GM18858 (cell line): ENCODE measurements around the gene GNG12.

ENCODE experiments used
- ATAC-seq: cut with Tn5 transposase; IDR thresholded peaks from one replicate; pipeline ENCODE4 v1.9.1; 2021; ENCODE audit not compliant: unreplicated experiment

GNG12 gene

DNA sequence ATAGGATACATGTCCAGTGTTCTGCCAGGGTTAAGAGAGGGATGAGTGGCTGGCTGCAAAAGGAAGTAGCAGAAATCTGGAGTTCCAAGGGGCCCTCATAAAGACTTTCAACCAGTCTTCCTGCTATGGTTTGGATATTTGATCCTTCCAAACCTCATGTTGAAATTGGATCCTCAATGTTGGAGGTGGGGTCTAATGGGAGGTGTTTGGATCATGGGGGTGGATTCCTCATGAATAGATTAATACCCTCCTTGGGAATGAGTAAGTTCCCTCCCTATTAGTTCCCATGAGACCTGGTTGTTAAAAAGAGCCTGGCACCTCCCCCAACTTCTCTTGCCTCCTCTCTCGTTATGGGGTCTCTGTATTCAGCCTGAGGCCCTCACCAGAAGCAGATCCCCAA, 10.1 kb upstream of the GNG12 start:
- no peak for ATAC-seq

DNA sequence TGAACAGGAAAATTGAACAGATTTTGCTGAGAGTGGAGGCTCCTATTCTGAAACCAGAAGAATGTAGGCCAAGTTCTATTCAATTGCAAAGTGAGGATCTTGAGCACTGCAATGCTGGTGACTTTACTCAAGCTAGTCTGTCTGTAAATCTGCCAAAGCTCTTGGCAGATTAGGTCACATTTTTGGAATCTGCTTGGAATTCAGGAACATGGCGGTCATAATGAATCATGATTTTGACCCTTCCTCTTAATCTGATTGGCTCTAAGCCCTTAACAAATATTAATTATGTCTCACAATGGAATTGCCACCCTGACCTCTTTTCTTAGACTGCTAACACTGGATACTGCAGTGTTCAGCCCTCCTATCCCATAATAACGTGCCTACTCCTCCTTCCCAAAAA, 7.2 kb upstream of the GNG12 start:
- no peak for ATAC-seq

DNA sequence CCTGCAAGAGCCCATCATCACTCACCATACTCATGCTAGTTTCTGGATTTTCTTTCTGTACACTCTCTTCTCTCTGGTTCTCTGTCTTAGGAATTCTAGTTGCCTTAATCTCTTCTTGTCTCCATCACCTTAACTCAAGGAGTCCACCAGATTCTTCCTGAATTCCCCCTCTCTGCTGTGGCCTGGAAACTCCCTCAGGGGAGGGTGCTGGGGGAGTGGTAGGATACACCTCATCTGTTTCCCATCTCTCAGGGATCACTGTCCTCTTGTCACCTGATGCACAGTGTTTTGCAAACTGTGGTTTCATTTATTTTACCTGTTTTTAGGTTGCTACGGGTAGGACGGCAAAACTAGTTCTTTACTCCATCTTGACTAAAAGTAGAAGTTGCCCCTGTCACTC, 6.6 kb upstream of the GNG12 start:
- ATAC-seq: no peak

DNA sequence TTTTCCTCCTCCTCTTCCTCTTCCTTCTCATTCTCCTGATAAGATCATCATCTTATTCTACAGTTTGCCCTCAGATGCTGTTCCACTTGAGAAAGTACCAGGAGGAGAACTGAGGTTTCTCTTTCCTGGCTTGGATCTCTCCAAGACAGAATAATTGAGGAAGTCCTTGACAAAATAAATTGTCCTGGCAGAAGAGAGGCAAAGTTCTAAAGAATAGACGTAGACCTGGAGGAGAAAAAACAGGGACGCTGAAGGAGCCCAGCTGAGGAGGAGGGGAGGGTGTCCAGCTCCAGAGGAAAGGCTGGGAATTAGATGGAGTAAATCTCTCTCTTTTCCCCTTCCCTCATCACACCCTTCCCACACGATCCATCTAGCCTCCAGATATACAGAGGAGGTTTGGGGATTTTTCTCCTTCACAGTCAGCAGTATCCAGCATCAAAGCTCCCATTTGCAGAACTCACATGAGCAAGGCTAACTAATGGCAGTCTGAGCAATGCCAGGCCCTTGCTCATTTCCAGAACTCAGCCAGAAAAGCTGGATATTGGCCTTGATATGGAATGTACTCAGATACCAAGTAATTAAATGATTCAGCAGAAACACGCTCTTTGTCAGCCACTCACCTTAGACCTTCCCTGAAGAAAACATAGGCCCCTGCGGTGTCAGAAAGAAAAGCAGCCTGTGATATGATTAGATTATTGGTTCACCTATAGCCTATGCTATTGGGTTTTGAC, 5.1 kb upstream of the GNG12 start:
- ATAC-seq: no peak

DNA sequence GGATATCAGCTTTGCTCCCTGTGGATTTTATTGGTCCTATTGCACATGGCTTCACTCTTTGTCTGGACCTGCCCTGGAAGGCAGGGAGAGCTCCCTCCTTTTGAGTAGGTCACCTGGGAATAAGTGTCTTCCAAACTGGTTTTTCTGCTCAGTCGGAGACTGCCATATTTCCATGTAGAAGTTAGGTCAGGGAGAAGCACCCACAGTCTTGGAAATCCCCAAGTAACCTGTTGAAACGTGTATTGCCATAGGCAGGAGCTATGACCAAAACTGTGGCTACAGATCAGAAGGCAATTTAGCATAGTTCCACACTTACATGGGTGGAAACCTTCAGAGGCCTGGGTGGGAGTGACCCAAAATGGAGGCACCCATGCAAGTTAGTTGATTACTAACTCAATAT, 3.5 kb upstream of the GNG12 start:
- no peak for ATAC-seq

DNA sequence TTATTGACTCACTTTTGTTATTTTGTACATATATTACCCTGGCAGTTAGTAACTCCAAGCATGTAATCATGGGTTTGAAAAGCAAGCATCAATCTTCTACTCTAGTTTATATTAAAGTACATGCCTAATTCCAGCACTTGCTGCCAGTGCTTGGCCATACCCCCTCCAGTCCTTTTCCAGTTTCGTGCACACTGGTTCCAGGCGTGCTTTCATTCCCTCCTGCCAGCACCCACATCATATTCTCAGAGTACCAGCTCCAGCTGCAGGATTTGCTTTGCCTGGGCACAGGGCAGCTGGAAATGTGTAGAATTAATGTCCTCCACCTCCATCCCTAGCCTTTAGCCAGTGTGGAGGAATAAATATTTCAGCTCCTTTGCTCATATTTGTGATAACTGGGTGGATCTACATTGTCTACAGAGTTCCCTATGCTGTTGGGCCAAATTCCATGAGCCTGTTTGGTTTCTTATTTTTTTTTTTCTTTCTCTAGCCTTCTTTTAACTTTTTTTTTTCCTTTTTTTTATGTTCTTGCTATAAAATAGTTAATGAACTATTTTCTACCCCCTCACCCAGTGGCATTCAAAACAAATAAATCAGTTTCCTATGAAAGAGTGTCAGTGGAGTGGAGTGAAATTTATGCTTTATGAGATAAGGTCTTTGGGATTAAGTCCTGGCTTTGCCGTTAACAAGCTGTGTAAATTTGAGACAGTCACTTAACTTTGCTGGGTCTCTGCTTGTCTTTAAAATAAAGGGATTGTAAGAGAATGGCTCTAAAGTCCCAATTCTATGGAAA, 2.6 kb upstream of the GNG12 start:
- no peak for ATAC-seq

DNA sequence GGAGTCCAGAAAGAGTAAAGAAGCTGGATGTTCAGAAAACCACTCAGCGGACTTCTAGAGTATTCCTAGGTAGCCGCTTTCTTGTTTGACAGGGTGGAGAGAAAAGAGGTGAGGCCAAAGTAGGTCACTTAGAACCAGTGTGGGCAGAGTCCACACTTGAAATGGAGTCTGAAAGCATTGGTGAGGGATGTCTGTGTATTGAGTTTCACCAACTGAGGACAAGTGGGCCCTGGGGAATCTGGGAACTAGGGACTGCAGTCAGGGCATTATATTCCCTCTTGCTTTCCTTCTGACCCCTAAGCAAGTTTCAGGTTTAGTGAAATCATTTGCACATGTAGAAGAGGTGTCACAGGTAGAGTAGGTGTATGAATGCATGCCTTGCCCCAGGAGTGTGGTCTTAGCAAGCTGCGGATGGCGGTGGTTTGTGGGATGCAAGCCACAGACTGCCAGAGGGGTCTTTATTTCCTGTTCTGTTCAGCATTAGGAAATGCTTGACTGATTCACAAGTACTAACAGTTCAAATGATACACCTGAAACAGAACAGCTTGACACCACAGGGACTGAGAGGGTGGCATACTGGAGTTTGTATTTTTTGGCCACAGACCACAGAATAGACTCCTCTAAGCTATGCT, 1.1 kb upstream of the GNG12 start:
- ATAC-seq: no peak

DNA sequence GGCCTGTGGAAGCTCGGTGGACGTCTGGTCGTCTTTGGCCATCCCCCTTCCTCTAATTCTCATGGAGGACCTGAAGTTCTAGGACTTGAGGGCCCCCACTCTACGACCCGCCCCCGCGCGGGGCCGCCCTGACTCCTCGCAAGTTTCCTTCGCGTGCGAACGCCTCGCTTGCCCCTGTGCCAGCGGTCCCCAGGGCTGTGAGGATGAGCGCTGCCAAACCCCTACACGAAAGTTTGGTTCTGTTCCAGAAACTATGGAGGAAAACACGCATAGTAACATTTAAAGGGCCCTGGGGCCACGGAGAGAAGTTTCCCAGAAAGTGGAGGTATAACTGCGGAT, 304 bp upstream of the GNG12 start:
- ATAC-seq: no peak

DNA sequence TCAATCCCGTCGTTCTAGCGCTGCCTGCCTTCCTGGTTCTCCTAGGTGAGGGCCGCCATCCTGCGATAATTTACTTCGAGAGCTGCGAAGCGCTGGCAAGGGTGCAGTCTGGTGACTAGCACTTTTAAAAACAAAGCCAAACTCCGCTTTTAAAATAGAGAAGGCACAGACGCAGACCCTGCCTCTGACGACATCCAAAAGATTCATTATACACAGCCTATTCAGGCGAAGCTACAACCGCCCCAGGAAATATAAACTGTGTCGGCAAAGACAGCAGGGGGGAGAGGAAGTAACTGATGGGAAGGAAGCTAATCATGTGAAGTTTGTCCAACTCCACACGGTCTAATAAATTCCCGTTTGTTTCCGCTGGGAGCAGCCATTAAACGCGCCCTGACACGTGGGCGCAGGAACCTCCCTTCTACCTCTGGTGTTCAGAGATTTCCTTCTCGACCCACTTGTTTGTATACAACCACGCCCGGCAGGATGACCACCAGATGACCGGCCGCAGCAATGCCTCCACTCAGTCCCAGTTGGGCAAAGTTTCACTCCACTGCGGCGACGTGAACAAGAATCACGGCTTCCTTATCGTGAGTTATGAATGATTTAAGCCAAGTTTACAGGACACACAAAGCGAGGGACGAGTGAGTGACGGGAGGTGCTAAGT, 1.3 kb downstream of the GNG12 start:
- no peak for ATAC-seq

DNA sequence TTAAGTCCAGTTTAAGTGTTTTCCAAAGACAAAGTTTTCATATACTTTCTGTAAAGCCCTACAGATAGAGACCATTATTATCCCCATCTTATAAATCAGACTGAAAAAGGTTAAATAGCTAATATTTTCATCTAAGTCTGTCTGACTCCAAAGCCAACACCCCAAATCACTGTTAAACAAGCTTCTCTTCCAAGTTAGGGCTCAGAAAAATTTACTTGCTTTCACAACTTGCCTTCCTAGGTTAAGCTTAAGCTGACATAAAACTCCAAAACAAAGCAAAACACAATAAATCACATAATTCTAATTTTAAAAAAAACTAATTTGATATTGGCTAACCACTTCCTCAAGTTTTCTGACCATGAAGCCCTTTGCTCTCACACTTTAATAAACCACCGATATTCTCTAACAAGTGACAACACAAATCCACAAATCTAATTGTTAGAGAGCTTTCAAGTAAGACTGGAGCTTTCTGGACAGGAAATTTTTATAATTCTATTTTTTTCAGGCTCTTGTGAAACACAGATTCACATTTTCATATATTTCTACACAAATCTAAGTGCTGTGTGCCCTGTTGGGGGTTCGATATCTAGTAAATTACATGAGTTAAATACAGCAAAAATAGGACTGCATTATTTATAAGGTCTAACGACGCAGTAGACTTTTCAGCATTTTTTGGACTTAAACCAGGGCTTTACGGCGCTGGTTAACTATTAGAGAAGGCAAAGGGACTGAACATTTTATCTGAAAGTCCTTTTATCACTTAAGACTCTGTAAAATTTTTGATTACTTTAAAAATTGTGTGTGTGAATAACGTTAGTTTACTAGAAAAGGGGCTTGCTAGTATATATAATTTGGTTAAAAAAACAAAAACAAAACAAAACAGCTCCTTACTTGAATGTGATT, 2.1 kb downstream of the GNG12 start:
- no peak for ATAC-seq

DNA sequence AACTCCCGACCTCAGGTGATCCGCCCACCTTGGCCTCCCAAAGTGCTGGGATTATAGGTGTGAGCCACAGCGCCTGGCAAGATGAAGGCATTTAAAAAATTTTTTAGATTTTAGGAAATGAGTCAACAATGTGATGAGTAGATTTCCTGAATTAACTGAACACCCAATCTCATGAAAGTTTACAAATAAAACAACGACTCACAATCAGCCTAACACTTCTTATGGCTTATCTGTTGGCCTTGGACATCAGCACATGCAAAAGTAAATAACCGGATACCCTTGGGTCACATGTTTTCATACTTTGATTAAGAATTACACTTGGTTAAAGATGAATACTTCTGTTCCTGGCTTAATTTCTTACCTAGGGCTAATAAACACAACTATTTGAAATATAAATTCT, 3.0 kb downstream of the GNG12 start:
- no peak for ATAC-seq

DNA sequence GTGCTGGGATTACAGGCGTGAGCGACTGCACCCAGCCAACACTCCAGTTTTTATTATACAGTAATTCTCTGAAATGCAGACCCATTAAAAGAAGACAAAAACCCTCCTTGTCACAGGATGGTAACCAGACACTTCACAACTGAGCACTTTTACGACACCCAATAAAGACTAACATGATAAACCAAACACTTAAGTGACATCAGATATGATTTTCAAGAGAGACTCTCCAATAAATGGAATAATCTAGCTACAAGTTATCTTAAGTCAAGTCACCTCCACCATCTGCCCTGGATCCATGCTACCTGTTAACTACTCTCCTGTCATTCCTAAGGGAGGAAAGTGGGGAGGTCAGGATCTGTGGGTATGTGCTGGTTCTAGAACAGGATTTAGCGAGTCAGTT, 5.6 kb downstream of the GNG12 start:
- ATAC-seq: no peak

DNA sequence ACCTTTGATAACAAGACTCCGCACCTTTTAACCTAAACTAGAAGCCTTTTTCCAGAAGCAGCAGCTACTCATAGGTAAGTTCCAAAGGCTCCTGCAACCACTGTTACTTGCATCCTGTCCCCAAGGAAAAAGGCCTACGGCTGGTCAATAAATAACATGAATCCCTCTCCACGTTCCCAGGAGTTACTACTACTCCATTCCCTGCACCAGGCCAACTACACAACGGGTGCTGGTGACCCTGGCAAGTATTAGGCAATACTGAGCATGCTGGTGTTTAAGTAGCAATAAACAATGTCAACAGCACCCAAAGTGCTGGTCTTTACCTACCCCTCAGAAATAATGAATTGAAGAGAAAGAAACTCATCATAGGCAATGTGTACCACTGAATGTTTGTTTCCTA, 7.7 kb downstream of the GNG12 start:
- ATAC-seq: no peak

DNA sequence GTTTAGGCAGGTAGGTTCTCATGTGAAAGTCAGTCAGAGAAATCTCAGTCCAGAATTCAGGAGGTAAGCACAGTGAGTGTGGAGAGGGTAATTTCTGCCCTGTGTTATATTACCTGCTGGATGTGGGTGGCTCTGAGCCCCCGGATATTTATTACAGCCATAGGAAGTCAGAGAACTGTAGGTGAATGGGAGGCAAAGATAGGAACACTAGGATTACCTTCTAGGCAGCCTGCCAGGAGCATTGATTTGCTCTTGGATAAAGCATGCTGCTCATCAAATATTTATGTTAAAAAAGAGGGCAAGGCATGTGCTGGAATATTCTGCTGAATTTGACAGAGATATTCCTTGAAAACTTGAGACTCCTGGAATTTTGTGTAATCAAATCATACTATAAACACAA, 8.5 kb downstream of the GNG12 start:
- ATAC-seq: no peak

DNA sequence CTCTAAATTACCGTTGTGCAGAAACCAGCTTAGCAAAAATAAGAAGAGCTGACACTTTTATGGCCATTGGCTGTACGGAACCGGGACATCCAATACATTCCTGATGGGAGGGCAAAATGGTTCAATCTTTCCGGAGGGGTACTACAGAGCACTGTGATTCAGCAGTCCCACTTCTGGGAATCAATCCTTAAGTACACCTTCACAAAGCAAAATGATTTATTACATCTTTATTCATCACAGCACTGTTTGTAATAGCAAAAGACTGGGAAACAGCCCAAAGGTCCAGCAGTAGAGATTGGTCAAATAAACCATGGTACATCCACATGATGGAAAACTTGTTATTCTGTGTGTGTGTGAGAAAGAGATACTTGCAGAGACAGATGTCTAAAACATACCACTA, 9.7 kb downstream of the GNG12 start:
- ATAC-seq: no peak

DNA sequence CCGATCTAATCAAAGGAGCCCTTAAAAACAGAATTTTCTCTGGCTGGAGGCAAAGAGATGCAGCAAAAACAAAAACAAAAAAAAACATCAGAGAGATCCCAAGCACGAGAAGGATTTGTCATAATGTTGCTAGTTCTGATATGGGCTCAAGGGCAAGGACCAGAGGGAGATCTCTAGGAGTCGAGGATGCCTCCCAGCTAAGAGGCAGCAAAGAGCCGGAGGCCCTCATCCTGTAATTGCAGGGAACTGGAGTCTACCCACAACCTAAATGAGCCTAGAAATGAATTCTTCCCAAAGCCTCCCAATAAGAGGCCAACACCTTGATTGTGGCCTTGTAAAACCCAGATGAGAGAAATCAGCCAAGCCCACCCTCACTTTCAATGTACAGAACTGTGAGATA, 12.0 kb downstream of the GNG12 start:
- ATAC-seq: no peak

DNA sequence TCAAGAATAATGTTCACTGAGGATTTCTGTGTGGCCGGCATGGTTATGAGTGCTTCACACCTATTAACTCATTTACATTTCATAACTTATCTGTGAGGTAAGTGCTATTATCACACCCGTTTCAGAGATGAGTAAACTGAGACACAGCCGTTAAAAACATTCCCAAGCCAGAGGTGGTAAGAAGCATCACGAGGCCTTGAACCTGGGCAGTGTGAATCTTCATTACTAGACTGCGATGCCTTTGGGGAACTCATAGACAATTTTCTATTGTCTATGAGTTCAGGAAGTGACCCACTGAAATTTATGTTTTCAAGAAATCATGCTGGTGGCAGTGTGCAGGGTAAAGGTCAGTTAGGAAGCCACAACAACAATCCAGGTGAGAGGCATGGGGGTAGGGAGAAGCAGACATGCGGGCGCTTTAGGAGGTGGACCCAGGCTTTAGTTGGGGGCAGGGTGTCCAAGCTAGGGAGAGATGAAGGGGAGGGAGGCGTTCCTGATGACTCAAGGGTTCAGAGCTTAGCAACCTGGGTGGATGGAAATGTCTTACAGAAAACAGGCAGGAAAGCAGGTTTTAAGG, 14.5 kb downstream of the GNG12 start:
- no peak for ATAC-seq

DNA sequence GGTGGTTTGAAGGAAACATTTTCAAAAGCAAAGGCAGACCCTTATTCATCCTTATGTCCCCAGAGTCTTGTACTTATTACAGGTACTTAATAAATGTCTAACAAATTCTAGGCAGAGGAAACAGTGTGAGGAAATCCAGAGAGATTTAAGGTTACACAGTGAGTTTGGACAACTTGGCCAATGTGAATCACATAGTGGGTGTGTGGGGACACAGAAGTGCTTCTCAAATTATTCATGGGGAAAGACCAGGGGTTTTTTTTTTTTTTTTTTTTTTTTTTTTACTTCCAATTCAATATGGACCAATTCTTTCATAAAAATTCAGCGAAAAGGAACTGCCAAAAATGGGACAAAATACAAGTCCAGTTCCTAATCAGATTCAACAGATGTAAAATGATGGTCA, 15.1 kb downstream of the GNG12 start:
- ATAC-seq: no peak

DNA sequence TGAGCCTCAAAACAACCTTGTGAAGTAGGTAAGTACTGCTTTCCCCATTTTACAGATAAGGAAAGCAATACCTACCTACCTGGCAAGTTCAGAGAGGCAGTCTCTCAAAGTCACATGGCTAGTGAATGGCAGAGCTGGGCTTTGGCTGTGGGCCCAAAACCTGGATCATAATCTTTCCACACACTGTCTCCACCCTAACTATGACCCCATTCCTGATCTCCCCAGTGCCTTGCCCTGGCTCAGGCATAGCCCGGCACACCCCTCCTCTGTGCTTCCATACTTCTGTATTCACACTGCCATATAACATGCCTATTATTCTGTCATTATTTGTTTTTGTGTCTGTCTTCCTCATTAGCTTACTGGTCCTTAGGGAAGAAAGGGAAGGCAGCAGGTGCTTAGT, 15.9 kb downstream of the GNG12 start:
- ATAC-seq: no peak

DNA sequence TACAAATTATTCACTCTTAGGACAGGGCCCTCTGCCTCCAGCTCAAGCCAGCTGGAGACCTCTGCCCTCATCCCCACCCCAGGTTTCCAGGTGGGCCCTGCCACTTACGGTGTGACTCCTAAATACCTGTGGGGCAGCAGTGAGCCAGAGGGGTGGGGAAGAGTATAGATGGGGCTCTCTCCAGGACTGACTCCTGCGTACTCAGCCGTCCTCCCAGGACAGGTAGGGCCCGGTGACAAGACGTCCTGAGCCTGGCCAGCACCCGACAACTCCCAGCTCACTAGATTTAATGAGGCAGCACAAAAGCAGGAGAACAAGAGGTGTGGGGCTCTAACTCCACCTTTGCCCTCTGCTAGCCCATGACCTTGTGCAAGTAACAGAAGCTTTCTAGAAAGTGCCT, 16.8 kb downstream of the GNG12 start:
- ATAC-seq: no peak

DNA sequence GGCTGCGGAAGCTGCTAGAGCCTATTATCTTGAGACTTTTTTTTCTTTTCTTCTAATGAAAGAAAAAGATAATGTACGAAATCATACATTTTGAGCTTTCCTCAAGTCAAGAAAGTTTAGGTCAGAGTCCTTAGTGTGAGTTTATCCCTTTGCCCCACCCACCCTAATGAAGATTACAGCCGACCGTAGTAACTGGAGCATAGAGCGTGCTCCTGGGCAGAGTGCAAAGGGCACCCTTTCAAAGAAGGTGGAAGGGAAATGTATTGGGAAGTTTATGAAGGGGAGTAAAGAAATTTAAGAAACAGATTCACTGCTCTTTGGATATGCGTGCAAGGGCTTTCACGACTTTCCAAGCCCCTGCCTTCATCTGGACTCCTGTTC, 17.2 kb downstream of the GNG12 start:
- no peak for ATAC-seq
